ENCODE data around the gene PHLPP2. TPM values are rescaled to one million over a fixed set of nuclear protein-coding genes. Genes with fewer than 3 reads are reported as not detected.

Gene PHLPP2
- total RNA-seq, 1 experiment from 2014 or later, result 13.1 TPM

GRCh38 chr16:71754652-71755051, 30.2 kb upstream of the PHLPP2 start:
- Histone ChIP-seq H3K4me3 (ENCODE audit: low read depth in 2 of 2, low read length in 2 of 2) (no peak overlapping the region), H3K36me3 (ENCODE audit: control insufficient read depth, insufficient read depth, low read length) (peaks cover 11% of the 10 kb centered on the region), H3K4me1 (ENCODE audit: control insufficient read depth, insufficient read depth, low read length) (no peaks in the 10 kb centered on the region), H3K27me3 (ENCODE audit: control insufficient read depth, insufficient read depth, low read length) (no peaks in the 10 kb centered on the region), H3K27ac (ENCODE audit: low read length) (no peak overlapping the region), H3K9me3 (ENCODE audit: control insufficient read depth, insufficient read depth, low read depth, low read length) (no peaks in the 10 kb centered on the region)
- CTCF ChIA-PET, result no interaction called here
- intact Hi-C loops (cut with micrococcal nuclease; ENCODE audit: unreplicated experiment) (no loop called here), in situ Hi-C loops (cut with HindIII; ENCODE audit: low pct_unique_long_range_greater_than_20kb, low sequenced_read_pairs) (no loop called here)
- POLR2A ChIA-PET, result interaction anchor here (0.6 kb wide), 1 partner anchor 21 kb away, joined by 3 read pairs; no protein-coding TSS in a partner anchor
- ATAC-seq (no peak), DNase-seq (ENCODE audit: low read depth, low spot score) (no peak)
- no peak for TF ChIP-seq POLR2AphosphoS5 (IDR thresholded peaks at IDR 0.05; ENCODE audit: low read depth, low read length)
- no peak for TF ChIP-seq REST (IDR thresholded peaks at IDR 0.05; ENCODE audit: insufficient read depth in 1 of 2, low read depth in 2 of 2, low read length in 1 of 2)
- TF ChIP-seq TCF7L2 (IDR thresholded peaks at IDR 0.05; ENCODE audit: low read depth, low read length), result no peak
- TF ChIP-seq CTCF (IDR thresholded peaks at IDR 0.05), result no peak
- no peak for TF ChIP-seq SIN3A (IDR thresholded peaks at IDR 0.05; ENCODE audit: borderline replicate concordance, insufficient read depth, low read depth, low read length)
- BruUV-seq (replicated peaks), result no TSS peak

- in situ Hi-C loops (cut with HindIII; ENCODE audit: low pct_unique_long_range_greater_than_20kb, low sequenced_read_pairs), result no loop called here
- H3K4me3 ChIP-seq (ENCODE audit: low read depth in 2 of 2, low read length in 2 of 2), result no peak overlapping the region
Measured at GRCh38 chr16:71754108-71754507, 29.6 kb upstream of the PHLPP2 start.

More at GRCh38 chr16:71754108-71754507, 29.6 kb upstream of the PHLPP2 start:
- no peak for ATAC-seq
- Histone ChIP-seq H3K36me3 (ENCODE audit: control insufficient read depth, insufficient read depth, low read length) (peaks cover 11% of the 10 kb centered on the region), H3K4me1 (ENCODE audit: control insufficient read depth, insufficient read depth, low read length) (no peaks in the 10 kb centered on the region), H3K27ac (ENCODE audit: low read length) (no peak overlapping the region), H3K9me3 (ENCODE audit: control insufficient read depth, insufficient read depth, low read depth, low read length) (no peaks in the 10 kb centered on the region), H3K27me3 (ENCODE audit: control insufficient read depth, insufficient read depth, low read length) (no peaks in the 10 kb centered on the region)
- ChIA-PET CTCF (no interaction called here), POLR2A (interaction anchor here (0.6 kb wide), 1 partner anchor 21 kb away, joined by 3 read pairs; no protein-coding TSS in a partner anchor)
- TF ChIP-seq REST (IDR thresholded peaks at IDR 0.05; ENCODE audit: insufficient read depth in 1 of 2, low read depth in 2 of 2, low read length in 1 of 2) (no peak), CTCF (IDR thresholded peaks at IDR 0.05) (no peak), TCF7L2 (IDR thresholded peaks at IDR 0.05; ENCODE audit: low read depth, low read length) (no peak), SIN3A (IDR thresholded peaks at IDR 0.05; ENCODE audit: borderline replicate concordance, insufficient read depth, low read depth, low read length) (no peak), POLR2AphosphoS5 (IDR thresholded peaks at IDR 0.05; ENCODE audit: low read depth, low read length) (no peak)
- no TSS peak for BruUV-seq (replicated peaks)
- DNase-seq (ENCODE audit: low read depth, low spot score), result no peak
- intact Hi-C loops (cut with micrococcal nuclease; ENCODE audit: unreplicated experiment), result no loop called here

Measured in Panc1 (cell line).